ENCODE data around the gene SLC9A8. TPM values are rescaled to one million over a fixed set of nuclear protein-coding genes. Genes with fewer than 3 reads are reported as not detected.

The SLC9A8 gene
- total RNA-seq, 1 donor from 2014 or later: 6.6 TPM

DNA sequence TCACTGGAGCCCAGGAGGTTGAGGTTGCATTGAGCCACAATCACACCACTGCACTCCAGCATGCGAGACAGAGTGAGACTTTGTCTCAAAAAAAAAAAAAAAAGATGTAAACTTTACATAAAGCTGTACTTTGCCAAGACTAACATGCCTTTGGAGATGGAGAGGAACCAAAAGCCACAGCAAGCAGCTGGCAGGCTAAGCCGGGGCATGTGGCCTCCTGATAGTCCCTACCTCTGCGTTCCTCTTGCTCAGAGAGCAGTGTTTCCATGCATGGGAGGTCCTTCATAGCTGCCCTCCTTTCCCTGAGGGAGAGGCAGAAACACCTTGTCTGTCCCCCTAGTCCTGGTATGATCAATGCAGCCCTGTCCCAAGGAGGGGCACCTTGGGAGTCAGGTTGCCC is 67.5 kb downstream of the SLC9A8 start:
- DNase-seq: no peak

DNA sequence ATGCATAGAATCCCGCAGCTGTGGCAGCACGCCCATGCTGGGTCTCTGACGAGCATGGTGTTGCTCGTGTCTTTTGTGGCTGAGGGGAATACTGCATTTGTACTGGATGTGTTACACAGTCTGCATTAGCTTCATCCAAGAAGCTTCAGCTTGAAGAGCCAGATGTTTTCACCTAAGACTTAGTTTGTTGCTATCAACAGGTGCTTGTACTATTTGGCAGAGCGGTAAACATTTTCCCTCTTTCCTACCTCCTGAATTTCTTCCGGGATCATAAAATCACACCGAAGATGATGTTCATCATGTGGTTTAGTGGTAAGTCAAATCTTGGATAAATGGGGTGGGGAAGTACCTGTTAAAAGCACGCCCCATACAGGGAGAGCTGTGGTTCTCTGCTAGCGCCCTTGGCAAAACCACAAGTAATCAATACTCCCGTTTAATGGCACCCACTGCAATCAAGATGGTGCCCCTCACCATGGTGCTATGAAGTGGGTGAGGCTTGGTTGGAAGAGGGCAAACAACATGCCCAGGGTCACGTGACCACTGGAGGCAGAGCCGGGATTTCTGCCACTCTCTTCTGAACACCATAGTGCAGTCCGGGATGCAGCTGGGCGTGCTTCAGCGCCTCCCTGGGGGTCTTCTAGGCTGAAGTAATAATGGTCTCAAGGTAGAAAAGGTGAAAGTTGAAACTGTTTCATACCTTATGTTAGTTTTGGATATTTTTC is 68.3 kb downstream of the SLC9A8 start:
- no peak for DNase-seq

DNA sequence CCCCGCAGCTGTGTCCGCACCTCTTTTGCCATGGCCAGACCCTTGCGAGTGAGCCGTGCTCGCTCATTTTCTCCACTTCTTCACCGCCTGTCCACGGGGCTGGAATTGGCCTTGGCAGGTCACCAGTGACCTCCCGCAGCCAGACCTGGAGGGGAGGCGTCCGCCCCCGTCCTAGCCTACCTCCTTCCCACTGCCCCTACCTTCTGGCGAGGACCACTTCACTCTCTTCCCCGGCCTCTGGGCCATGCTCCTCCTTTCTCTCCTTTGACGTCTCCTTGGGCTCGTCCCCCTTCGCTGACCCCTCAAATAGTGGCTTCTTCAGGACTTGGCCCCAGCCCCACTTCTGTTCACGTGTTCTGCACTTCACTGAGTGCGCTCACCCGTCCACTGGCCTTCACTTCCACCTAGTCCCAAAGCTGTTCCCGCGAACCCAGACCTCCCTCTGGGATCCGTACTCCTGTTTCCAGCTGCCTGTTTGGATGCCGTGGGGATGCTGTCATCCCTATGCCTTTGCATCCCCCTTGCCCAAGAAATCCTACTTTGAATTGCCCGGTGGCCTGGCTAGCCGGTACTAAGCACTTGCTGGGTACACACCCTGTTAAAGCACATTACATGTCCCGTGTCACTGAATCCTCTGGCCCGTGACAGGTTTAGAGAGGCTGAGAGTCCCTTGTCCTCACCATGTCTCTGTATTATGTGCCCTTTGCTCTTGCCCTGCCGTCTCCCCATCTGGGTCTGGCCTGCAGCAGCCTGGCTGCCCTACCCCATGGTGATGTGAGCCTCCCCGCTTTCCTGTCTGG is 69.7 kb downstream of the SLC9A8 start:
- no peak for DNase-seq

DNA sequence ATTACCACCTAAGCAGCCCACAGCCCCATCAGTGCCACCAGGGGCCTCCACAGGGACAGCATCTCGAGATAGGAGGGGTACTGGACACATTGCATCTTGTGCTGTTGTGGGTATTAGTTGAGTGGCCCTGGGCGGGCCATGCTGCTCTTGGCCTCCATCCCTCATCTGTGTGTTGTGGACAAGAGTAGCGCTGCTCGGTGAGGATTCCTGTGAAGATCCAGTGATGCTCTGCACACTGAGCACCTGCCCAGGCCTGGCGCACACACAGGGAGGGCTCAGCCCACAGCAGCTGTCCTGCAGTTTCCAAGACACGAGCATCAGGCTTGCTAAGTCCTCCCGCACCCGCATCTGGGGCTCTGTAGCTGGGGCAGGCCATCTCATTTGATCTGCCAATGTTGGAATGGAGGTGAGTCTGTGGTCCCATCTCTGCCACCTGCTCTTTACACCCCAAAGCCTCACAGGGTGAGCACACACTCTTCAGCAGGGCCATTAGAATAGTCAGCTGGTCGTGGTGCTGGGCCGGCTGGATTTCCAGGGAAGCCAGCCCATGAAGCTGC is 70.7 kb downstream of the SLC9A8 start:
- no peak for DNase-seq

DNA sequence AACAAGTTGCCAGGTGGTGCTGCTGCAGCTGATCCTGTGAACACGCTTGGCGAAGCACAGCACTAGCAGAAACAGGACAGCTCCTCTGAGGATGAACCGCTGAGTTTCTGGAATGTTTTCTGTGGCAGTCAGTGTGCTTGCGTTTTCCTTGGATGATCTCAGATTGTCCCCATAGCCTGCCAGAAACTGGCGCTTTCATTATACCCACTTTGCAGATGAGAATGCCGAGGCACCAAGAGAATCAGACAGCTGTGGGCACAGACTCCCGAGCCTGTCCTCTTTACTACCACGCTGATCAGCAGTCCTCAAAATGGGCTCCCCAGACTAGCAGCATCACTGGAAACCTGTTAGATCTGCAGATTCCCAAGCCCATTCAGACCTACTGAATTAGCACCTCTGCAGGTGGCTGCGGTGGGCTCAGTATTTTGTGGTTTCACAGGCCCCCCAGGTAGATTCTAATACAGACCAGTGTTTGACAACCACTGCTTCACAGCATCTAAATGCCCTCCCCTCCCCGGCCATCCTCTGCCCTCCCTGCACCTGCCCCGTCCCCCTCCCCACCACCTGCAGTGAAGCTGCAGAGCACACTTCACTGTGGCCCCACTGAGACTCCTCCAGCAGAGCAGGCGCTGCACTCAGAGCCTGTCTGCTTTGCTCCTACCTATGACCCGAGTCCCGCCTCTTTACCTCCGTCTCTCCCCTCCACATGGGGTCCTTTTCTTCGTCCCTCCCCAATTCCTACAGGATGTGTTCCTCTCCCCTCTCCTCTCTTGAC is 73.1 kb downstream of the SLC9A8 start:
- DNase-seq: no peak

DNA sequence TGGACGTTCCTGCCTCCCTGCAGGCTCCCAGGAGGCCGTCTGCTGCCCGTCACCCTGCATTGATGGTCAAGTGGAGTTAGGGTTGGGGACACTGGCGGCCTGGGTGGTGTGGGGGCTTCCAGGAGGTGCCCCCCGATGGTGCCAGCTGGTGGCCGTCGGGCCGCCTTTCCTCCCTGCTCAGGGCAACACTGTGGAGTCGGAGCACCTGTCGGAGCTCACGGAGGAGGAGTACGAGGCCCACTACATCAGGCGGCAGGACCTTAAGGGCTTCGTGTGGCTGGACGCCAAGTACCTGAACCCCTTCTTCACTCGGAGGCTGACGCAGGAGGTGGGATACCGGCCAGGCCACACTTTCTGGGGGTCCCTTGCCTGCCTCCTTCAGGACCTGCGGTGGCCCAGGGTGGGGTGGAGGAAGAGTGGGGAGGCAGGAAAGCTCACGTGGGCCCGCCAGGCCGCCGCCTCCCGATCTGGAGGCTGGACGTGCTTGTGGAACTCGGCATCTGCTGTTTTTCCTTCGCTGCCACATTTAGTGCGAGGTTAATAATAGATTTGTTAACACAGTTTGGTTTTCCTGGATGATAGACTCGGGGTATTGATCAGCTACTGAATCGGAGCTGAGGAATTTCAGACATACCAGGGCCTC is 74.1 kb downstream of the SLC9A8 start:
- no peak for DNase-seq

DNA sequence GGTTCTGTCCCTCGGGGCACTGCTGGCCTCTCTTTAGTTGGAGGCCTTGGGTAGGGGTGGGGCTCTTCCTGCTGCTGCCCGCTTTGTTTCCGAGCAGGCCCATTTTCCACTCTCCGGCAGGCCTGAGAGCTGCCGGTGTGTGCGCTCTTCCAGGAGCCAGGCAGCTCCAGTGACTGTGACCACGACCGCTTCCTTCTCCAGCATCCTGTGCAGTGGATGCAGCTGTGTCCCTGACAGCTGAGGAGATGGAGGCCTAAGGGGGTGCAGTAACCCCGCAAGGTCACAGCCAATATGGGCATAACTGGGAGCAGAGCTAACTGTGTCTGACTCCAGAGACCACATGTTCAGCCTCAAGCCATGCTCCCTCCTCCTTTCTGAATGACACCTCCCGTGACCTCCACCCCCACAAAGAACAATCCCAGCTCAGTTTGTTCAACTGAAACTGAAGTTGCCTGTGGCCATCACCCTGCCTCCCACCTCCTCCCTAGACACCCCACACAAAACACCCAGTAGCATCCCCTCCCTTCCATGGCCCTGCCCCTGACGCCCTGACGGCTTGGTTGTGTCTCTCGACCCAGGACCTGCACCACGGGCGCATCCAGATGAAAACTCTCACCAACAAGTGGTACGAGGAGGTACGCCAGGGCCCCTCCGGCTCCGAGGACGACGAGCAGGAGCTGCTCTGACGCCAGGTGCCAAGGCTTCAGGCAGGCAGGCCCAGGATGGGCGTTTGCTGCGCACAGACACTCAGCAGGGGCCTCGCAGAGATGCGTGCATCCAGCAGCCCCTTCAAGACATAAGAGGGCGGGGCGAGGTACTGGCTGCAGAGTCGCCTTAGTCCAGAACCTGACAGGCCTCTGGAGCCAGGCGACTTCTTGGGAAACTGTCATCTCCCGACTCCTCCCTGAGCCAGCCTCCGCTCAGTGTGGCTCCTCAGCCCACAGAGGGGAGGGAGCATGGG is 74.9 kb downstream of the SLC9A8 start:
- DNase-seq: peak; percentile 40

DNA sequence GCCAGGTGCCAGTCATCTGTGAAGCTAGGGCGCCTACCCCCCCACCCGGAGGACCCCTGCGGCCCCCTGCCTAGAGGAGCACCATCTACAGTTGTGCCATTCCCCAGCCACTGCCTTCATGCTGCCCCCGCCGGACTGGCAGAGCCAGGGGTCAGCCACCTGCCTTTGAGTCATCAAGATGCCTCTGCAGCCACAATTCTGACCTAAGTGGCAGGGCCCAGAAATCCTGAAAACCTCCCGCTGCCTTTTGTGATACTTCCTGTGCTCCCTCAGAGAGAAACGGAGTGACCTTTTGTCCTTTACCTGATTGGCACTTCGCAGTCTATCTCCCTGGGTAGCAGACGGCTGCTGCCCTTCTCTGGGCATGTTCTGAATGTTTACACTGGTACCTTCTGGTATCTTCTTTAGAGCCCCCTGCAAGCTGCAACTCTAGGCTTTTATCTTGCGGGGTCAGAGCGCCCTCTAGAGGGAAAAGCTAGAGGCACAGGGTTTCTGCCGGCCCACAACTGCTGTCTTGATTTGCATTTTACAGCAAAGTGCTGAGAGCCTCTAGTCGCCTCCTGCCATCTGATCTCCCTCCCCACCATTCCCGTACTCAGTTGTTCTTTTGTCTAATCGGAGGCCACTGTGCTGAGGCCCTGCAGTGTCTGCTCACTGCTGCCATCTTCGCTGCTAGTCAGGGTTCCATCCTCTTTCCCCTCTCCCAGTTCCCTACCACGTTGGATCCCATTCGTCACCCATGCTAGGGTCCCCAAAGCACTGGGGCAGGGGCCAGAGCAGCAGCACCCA is 75.8 kb downstream of the SLC9A8 start:
- DNase-seq: peak; percentile 80

DNA sequence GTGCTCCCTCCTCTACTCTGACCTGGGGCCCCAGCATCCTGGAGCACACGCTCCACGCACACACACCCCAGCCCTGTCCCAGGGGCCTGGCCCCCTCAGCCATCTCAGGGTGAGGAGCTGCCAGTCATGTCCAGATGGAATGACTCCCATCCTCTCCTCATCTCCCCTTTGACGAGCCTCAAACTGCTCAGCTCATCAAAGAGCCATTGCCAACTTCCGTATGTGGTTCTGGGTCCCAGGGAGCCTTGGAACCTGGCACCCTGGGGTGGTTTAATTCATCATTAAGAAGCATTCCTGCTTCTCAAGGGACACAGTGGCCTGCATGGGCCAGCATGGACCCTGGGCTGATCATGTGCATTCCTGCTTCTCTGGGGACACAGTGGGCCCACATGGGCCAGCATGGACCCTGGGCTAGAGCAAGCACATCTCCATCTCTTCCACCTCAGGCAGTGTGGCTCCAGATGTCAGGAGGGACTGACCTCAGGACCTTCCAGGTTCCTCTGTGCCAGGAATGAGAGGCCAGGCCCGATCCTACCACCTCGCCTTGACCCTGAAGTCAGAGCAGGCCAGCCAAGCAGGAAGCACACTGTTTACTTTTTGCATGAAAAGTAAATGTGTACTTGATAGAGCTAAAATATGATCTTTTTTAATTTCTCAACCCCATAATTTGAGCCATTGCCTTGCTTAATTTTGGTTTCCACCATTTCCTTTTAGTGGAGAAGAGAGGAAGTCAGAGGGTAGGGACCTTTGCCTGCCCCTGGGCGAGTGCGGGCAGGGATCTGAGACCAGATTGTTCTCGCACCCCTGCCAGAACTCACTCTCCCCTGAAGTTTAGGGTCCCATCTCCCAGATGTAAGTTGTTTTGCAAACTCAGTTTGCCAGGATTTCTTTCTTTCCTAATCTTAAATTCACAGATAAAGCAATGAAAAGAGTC is 76.6 kb downstream of the SLC9A8 start:
- no peak for DNase-seq

DNA sequence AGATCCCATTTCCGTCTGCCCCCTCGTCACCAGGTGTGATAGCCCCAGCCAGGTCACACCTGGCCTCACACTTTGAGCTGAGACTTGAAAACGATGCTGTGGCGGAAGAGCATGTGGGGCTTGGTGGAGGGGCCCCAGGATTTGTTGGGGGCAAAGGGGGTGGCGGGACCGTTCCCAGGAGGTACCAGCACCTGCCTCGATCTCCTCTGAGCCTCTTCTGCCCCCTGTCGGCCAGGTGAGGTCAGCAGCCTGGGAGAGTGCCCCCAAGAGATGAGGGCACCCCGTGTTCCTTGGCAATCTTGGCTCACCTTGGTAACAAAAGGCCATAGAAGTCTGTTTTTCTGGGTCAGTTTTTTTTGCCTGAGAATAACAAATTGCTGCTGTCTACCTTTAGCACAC is 77.3 kb downstream of the SLC9A8 start:
- no peak for DNase-seq

DNA sequence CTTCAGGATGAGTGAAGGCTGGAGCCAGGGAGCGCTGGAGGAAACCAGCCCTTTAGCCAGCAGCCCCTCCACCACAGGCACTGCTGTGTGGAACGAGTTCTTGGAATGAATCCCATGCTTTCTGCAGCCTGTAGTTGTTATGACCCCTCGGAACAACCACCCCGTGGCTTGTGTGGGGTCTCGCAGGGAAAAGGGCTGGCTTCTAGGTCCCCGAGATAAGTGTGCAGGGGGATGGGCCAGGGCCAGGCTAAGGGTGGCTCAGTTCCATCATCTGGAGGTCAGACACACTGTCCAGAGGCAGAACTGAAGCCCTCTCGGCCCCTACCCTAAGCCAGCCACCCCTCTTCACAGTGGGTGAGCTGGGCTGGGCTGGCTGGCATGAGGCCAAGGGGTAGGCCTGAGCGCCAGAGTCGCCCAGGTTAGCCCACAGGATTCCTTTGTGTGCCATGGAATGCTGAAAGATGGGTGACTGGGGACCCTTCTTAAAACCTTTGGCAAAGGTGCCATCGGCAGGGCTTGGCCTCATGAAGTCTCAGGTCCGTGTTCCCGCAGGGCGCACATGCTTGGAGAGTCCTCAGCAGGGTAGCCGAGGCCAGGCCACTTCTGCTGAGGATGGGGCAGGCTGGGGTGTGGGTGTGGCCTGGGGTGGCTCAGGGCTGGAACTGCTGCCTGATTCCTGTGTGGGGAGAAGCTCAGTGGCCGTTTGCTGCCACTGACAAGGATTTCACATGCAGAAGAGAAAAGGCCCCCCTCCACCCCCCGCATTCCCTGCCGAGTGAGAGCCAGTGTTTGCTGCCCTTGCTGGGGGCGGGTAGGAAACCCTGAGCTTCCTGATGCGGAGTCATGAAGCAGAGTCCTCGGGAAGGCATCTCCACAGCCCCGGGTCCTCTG is 78.1 kb downstream of the SLC9A8 start:
- peak; percentile 45 for DNase-seq

DNA sequence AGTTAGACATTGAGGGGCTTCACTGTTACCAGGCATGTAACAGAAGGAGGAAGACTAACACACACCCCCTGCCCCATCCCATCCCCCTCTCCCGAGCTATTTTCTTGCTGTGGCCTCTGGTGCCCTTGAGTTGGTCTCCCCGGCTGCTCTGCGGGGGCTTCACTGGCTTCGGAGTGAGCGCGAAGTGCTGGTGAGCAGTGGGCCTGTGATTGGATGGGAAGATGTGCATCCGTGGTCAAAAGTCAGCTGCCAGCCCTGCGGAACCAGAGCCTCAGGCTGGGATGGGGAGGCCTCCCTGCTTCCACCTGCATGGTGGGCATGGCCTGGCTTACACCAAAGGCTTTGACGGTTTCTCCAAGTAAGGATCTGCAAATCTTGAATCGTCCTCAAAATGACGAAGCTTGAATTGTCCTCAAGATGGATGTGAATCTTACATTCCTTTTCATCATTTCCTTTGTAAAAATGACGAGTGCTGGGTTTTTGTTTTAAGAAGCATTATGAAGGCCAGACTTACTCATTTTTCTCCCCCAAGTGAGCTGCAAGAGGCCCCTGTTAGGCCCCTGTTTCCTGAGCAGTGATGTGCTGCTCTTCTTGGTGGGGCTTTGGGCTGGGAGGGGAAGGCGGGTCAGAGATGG is 79.0 kb downstream of the SLC9A8 start:
- DNase-seq: no peak

DNA sequence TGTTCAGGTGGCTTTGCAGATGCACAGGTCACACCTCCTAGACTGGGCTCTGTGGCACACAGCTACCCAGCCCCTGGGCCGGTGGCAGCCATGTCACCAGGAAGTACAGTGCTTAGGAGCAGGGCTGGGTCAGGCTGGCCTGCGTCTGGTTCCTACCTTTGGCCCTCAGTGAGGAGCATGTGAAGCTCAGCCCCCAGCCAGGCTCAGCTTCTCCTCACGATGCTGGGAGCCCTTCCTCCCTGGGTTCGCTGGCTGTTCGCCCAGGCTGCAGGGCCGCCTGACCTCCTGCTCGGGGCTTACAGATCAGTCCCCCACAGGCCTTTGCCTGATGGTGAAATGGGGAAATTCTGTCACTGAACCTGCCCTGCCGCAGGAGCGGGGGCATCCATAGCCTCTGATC is 79.6 kb downstream of the SLC9A8 start:
- no peak for DNase-seq

DNA sequence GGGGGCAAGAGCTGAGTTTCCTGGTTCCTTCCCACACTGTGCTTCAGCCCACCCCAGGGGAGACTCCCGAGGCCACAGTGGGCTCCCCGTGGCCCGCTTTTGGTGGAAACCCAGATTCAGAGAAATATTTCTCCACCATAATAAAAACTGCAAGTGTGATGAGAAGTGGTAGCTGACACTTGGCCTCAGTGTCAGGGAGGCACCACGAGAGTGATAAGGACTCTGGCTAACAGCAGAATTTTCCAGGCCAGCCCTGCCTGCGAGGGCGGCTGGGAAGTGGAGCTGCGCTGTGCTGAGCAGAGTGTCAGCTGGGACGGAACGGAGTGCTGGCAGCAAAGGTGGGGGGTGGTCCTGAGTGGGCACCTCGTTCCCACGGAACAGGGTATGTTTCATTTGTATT is 80.2 kb downstream of the SLC9A8 start:
- DNase-seq: no peak

DNA sequence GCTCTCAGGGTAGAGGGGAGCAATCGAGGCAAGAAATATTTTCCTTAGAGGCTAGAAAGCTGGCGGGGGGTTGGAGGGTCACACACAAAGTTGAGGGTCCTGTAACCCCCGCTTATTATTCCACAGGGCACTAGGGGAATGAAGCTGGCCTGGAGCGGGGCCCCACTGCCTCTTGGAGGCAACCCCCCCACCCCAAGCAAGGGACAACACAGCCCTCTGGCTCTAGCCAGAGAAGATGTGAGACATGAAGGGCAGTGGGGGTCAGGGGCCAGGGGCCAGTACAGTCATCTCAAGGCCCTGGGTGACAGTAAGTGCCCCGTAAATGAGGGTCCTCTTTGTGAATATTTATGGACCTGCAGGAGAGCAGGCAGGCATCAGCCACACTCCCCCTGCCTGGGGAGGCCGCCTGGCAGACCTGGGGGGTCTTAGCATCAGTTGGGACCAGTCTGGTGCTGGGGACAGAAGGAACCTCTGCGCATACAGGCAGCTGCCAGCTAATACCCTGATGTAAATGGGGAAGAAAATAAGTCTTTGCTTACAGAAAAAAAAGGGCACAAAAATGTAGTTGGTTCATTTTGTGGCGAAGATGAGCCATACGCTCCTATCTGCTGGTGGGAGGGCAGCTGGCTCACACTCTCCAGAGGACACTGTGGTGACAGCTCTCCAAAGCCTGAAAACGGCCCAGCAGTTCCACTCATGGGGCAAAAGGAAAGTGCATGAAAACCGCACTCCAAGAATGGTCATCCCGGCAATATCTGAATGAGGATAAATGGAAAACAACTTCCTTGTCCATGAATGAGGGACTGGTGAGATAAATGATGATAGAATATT is 80.8 kb downstream of the SLC9A8 start:
- DNase-seq: no peak

DNA sequence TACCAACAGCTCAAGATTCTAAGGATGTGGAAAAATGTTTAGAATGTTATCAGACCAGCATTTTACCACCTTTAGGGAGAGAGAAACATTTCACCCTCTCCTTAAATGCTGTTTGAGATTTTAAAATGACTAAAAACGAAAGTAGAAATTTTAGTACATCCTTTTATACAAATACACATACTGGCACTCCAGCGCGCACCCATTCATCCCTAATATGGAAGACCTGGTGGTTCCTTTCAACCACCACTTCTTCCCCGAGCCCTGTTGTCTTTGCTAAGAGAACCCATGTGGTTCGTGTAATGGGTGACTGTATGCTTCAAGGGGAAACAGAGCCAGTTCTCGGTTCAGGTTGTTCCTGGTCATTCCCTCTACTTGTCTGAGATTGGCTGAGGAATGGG is 81.4 kb downstream of the SLC9A8 start:
- DNase-seq: no peak

Measured in dermis blood vessel endothelial cell (primary cell).